GM18498 (cell line): Measurements from ENCODE around the gene UPP1.

Experiments
- ATAC-seq: cut with Tn5 transposase; IDR thresholded peaks from one replicate; pipeline ENCODE4 v1.9.1; 2021; ENCODE audit warnings: mild to moderate bottlenecking, moderate library complexity; ENCODE audit not compliant: unreplicated experiment

The UPP1 gene

DNA sequence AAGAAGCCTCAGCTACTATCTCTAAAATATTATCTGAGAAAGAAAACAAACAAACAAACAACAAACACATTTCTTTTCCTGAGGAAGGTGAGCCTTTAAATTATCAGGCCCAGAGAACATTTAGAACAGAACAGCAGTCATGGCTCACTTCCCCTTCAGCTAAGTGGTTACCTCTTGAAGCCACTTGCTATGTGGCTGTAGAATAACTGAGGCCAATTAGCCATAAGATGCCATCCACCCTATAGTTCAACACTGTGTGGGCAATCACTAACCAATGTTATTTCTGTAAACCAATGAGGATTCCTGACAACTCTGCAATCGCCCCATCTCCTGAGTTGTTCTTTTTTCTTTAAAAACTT lies 3.7 kb upstream of the UPP1 start:
- peak; percentile 13 for ATAC-seq

GRCh38 chr7:48085942-48086341 lies 3.1 kb upstream of the UPP1 start:
- no peak for ATAC-seq

DNA sequence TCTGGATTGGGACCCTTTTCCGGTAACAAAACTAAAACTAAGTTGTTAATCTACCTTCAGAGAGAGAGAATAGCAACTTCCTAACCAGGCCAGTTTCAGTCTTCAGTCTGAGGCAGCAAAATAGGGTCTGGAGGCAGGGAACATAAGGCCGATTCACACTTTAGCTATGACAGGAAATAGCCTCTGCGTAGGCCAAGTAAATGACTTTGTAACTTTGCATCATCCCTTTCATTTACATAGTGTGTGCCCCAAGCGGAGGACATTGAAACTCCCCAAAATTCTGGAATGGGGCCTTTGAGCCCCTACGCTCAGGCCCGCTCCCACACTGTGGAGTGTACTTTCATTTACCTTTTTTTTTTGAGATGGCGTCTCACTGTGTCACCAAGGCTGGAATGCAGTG lies 1.7 kb upstream of the UPP1 start:
- peak; percentile 24 for ATAC-seq

- ATAC-seq, result peak; percentile 64
Observed at GRCh38 chr7:48088559-48089045, 463 bp upstream of the UPP1 start.

- no peak for ATAC-seq
Observed at GRCh38 chr7:48090095-48090805, 1.2 kb downstream of the UPP1 start.

DNA sequence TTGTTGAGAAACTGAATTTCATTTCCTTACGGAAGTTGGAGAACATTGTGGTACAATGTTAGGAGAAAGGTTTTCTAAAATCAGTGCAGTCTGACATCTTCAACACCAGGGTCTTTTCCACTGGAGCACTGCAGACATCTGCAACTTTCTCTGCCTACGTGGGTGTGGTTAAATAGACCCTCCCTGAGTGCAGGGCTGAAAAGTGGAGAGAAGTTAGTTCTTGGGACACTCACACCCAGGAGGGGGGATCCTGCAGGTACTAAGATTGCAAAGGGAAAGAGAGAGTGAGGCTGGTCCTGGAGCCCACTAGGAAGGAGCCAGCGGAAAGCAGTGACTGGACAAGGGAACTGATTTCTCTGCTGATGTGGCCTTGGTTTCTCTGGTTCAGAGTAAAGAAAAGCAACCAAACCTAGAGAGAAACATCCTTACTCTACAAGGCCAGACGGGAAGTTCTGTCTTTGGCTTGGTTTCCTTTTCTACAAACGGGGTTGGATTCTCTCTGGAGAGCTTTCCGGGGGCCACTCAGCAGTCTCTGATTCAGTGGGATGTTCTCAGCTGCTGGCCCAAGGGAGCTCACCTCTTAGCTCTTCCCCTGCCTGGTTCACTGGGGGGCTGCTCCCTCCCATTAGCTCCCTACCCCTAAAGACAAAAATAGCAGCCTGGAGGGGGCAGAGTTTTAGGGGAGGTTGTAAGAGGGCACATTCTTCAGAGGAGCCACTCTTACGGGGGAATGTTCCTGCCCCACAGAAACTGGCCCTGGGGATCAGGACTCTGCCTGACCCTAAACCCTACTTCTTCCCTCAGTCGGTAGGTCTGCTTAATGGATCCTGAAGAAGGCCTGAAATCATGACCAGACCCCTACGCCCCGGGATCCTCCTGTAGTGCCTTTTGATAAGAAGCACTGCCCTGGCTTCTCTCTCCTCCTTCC lies 2.7 kb downstream of the UPP1 start:
- ATAC-seq, result no peak

DNA sequence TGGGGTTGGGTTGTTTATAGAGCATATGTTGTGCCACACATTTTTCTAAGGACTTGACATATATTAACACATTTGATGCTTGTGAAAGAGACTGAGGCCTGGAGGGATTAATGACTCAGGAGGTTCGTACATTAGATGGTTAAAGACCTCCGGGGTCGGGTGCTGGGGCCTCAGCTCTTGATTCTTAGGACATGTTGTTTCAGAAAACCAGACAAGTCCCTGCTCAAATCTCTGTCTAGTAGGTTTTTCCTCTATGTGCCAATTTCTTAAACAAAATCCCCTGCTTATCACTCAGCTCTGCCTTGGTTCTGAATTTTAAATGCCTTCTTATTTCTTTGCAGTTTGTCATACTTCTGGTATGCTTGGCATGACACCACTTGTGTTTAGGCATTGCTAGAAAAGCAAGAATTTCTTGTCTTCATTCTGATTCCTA lies 5.8 kb downstream of the UPP1 start:
- no peak for ATAC-seq

DNA sequence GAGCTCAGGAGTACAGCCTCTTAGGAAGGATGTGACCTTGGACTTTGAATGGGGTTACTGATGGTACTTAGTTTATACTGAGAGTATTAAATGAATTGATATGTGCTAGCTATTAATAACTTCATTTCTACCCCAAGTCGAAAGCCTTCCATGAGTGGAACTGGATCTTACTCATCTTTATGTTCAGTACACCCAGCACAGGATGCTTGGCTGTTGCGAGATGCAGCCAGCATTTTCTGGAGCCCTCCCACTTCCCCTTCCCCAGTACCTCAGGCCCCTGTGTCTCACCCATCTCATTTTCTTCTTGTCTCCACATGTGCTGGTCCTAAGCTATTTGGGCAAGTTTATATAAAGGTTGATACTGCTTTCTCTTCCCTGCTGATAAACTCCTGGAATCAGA lies 7.2 kb downstream of the UPP1 start:
- ATAC-seq, result no peak

DNA sequence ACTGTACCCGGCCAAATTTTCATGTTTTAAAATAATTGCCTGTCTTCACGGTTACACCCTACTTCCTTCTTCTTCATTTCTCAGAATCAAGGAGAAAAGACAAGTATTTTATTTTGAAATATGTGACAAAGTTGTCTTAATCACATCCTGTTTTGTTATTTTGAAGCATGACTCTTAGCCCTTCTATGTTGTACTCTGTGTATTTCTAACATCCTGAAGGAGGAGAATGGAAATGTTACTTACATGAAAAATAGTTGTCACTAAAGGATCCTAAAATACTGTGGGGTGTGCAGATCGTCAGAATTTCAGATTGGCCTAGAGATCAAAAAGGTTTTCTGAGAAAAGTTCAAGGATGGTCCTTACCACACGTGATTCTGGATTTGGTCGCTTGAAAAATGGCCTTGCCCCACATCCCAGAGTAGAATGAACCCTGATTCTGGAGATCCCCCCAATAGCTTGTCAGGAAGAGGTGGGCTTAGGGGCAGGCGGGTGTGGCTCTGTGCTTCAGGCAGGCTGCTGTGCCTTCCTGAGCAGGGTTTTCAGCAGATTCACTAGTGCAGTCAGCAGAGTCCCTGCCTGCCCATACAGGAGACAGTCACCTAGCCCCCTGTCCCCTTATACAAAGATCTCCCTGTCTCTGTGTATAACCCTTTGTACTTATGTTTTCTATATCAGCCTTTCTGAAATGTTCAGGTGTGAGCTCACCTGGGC lies 8.6 kb downstream of the UPP1 start:
- ATAC-seq, result no peak

DNA sequence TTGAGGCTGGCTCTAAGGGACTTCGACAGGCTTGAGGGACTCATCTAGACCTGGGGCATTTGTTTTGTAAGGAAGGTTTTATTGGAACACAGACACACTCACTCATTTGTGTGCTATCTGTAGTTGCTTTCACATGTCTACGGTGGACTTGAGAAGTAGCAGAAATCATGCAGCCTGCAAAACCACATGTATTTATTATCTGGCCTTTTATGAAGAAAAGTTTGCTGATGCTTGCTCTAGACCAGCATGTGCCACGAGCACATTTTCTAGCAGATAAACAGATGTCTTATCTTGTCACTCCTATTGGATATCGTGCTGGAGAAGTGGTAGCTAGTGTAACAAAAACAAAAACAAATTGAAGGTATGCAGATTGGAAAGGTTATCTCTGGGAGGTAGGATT lies 9.8 kb downstream of the UPP1 start:
- ATAC-seq, result no peak

GRCh38 chr7:48099781-48100180 lies 10.7 kb downstream of the UPP1 start:
- ATAC-seq, result no peak

DNA sequence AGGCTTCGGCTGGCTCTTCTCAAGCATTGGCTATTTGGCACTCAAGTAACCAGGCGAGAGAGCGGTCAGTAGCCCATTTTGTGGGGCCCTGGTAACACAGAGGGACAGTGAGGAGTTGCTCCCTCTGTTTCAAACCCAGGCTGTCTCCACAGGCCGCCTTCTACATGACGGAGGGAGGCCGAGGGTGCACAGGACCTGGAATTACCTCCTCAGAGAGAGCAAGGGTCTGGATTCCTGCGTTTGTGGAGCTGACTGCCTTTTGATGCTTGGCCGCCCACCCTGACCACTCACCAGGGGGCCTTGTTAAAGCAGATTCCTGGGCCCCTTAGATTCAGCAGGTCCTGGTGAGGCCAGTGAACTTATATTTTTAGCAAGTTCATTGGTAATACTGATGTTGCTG lies 12.3 kb downstream of the UPP1 start:
- ATAC-seq, result no peak

DNA sequence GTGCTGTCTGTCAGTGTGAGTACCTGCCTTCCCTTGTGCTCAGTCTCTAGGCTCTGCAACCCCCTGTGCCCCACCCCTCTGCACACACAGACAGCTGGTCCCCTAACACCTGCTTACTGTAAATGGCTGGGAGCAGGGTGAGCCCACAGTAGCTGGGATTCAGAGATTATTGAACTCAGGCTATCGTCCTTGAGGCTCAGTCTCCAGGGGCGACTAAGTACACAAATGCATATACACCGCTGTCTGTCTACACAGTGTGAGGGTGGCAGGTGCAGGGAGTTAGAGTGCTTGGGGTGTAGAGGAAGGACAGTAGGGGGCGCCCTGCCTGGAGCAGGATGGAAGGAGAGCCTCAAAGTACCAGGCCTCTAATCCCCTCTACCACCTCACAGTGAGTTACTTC lies 12.9 kb downstream of the UPP1 start:
- ATAC-seq, result no peak

- ATAC-seq, result no peak
Observed at GRCh38 chr7:48102530-48102929, 13.5 kb downstream of the UPP1 start.

GRCh38 chr7:48105045-48105444 lies 16.0 kb downstream of the UPP1 start:
- no peak for ATAC-seq

DNA sequence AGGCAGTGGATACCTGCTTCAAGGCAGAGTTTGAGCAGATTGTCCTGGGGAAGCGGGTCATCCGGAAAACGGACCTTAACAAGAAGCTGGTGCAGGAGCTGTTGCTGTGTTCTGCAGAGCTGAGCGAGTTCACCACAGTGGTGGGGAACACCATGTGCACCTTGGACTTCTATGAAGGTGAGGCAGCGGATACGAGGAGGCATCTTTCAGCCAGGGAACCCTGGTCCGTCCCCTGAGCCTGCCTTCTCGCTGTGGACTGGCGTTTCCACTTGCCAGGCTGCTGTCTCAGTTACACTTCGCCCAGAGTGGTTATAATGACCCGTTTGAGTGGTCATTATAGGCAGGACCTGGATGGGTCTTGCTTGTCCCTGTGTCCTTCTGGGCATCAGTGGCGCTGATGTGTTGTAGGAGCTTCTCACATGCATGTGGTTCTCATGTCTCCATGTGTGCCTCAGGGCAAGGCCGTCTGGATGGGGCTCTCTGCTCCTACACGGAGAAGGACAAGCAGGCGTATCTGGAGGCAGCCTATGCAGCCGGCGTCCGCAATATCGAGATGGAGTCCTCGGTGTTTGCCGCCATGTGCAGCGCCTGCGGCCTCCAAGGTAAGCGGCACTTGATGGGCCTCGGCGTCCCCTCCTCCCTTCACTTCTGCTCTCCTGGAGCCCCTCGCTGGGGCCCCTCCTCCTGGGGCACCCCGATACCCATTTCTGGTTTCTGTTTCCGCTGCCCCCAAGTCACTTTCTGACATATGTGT lies 18.0 kb downstream of the UPP1 start:
- no peak for ATAC-seq

DNA sequence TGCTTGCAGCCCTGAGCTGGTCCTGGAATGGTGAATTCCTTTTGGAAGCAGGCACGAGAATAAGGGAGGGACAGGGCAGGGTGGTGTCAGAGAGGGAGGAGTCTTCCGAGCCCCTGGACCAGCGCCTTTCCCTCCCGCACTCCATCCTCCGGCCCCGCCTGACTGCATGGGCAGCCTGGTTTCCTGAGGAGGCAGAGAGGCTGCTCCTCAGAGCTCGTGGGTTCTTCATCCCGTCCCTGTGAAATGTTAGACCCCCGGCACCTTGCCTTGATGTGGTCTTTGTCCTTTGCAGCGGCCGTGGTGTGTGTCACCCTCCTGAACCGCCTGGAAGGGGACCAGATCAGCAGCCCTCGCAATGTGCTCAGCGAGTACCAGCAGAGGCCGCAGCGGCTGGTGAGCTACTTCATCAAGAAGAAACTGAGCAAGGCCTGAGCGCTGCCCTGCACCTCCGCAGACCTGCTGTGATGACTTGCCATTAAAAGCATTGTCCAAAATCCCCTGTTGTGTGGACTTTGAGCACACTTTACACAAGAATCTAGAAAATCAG lies 18.9 kb downstream of the UPP1 start:
- ATAC-seq, result no peak

DNA sequence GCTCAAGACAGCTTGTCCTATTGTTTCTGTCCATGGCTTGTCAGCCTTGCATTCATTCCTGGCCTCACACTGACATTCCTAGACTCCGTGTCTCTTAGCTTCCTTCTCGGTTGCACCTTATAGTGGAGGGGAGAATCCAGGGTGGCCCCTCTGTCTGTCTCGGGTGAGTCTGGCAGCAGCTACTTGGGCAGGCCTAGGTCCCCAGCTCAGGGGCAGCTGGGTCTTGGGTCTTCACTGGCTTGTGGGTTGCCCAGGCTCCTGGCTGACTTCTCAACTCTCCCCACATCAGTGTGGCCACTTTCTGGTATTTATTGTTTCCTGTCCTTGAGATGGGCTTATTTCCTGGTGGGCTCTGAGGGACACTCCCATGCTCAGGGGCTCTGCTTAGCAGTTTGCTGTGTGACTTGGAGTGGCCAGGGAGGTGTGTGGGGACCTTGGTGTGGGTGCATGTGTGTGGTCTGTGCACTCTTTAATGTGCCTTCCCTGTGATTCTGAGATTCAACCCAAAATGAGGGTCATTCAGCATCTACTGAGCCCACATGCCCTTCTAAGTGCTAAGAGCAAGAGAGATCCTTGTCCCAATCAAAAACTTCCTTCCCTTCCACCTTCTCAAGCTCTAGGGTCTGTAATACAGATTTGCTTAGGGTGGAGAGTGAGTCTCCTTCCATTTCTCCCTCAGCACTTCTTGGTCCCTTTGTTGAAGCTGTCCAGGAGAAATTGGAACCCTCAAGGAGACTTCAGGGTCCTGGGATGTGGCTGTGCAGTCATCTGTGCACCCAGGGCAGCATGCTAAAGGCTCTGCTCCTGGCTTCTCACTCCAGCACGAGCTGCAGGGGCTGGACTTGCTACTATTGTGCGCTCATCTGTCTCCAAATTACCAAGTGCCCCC lies 20.1 kb downstream of the UPP1 start:
- no peak for ATAC-seq

DNA sequence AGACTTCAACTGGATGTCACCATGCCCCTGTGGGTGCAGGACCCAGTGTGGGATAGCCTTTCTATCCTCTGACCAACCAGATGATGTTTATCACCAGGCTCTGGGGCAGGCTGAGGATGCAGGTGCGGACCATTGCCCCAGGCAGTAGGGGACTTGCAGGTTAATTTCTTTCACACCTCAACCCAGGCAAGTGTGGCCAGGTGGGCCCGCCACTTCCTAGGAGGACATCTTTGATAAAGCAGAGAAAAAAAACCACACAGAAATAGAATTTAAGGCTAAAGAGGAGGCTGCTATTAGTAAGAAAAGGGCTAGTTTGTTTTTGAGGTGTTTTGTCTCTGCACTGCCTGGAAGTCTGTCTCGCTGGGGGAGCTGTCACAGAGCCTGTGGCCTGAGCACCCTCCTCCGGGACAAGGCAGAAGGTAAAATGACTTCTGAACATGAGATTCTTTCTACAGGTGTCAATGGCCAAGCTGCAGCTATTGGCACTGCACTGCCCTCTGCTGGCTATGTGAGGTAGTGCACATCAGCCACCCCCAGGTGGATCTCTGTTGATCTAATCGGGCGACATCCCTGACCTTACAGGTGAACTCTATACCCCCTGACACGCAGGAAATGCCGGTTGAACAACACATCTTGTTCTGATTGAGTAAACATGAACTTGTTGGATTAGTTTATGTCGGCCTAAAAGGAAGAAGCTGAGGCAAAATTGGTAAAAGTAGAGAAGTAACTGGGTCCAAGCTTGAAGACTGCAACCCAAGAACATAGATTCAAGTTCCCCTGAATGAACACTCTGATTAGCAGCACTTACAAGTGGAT lies 21.0 kb downstream of the UPP1 start:
- peak; percentile 93 for ATAC-seq
